Effector memory CD4-positive, alpha-beta T cell (primary cell): Measurements from ENCODE around the gene BAIAP2L2.
"Not testable (repeated sequence)": the region's sequence is repeated elsewhere in the genome, so short reads cannot be mapped to it uniquely, and the experiment has no call there.

Experiments used
- DNase-seq, 3 donors: peaks; one replicate each; pipeline ENCODE4 v3.0.0-alpha.2; 2020
- H3K27ac ChIP-seq: 2 replicates; pipeline ENCODE4 v1.7.0; 2013; ENCODE audit warnings: mild to moderate bottlenecking, low read length, moderate library complexity; ENCODE audit not compliant: insufficient read depth, poor library complexity, severe bottlenecking
- H3K27me3 ChIP-seq: replicated peaks from 2 replicates; pipeline ENCODE4 v1.7.0; 2013; ENCODE audit warnings: mild to moderate bottlenecking, low read length; ENCODE audit not compliant: insufficient read depth, control insufficient read depth, poor library complexity, severe bottlenecking
- H3K36me3 ChIP-seq: 2 replicates; pipeline ENCODE4 v1.7.0; 2013; ENCODE audit warnings: mild to moderate bottlenecking, low read length, moderate library complexity; ENCODE audit not compliant: control insufficient read depth, insufficient read depth
- H3K4me1 ChIP-seq: 2 replicates; pipeline ENCODE4 v1.7.0; 2013; ENCODE audit warnings: low read length, mild to moderate bottlenecking; ENCODE audit not compliant: control insufficient read depth, insufficient read depth, poor library complexity, severe bottlenecking
- H3K4me3 ChIP-seq: 2 replicates; pipeline ENCODE4 v1.7.0; 2013; ENCODE audit warnings: low read length, low read depth, mild to moderate bottlenecking; ENCODE audit not compliant: insufficient read depth, poor library complexity, severe bottlenecking
- H3K9me3 ChIP-seq: 2 replicates; pipeline ENCODE4 v1.7.0; 2013; ENCODE audit warnings: mild to moderate bottlenecking, low read length, moderate library complexity; ENCODE audit not compliant: control insufficient read depth
- total RNA-seq, 3 donors: gene quantifications; one replicate each; lab custom pipeline; 2026; lab: John Stamatoyannopoulos, UW

Gene BAIAP2L2, protein sequence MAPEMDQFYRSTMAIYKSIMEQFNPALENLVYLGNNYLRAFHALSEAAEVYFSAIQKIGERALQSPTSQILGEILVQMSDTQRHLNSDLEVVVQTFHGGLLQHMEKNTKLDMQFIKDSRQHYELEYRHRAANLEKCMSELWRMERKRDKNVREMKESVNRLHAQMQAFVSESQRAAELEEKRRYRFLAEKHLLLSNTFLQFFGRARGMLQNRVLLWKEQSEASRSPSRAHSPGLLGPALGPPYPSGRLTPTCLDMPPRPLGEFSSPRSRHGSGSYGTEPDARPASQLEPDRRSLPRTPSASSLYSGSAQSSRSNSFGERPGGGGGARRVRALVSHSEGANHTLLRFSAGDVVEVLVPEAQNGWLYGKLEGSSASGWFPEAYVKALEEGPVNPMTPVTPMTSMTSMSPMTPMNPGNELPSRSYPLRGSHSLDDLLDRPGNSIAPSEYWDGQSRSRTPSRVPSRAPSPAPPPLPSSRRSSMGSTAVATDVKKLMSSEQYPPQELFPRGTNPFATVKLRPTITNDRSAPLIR
- 0.96 to 1.9 (median 1.0) reads per million in 3 donors for total RNA-seq

DNA sequence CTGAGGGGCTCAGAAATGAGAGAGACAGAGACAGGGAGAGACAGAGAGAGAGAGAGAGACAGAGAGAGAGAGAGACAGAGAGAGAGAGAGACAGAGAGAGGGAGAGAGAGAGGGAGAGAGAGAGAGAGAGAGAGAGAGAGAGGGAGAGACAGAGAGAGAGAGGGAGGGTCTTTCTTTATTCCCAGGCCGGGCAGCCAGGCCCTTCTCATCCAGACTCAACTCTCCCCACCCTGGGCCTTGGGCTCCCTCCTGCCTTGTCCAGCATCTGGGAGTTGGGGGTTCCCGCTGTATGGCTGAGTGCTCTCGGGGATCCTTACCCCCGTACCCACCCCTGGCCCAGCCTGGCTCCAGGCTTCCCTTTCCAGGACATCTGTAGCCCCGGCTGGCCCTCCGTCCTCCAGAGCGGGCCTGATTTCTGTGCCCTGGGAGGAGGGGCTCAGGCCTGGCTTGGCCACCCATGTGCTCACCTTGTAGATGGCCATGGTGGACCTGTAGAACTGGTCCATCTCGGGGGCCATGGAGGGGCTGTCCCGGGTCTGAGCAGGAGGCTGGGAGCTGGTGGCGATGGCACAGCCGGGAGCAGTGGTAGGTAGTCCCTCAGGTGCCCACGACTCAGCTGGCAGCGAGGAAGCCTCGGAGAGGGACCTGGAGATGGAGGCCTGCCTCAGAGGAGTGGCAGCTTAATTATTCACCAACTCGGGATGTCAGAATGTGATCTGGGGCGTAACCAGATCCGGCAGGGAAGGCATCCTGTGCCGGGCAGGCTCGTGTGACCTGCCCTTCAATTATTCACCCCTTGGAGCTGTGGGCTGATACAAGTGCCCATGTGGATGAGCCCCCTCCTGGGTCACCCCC lies at the start of gene BAIAP2L2:
BAIAP2L2 (minus strand) TSS at position 677 of the 855 bp plus-strand sequence; CDS start at position 518, 159 bp downstream.
- no peak for DNase-seq
- H3K36me3 ChIP-seq: peaks cover 7% of the 10 kb centered on the region
- no peak within 1 kb of the TSS for H3K4me3 ChIP-seq
- H3K27me3 ChIP-seq: no peaks in the 10 kb centered on the region
- H3K27ac ChIP-seq: no peak within 1 kb of the TSS
- peaks cover 4% of the 10 kb centered on the region for H3K4me1 ChIP-seq
- no peaks in the 10 kb centered on the region for H3K9me3 ChIP-seq

DNA sequence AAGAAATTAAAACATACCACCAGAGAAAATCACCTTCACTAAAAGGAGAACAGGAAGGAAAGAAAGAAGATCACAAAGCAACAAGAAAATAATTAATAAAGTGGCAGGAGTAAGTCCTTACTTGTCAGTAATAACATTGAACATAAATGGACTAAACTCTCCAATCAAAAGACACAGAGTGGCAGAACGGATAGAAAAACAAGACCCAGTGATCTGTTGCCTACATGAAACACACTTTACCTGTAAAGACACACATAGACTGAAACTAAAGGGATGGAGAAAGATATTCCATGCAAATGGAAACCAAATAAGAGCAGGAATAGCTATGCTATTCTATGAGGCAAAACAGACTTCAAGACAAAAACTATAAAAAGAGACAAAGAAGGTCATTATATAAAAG lies 45.2 kb upstream of the BAIAP2L2 start:
- Histone ChIP-seq H3K27ac (no peak overlapping the region), H3K4me1 (no peaks in the 10 kb centered on the region), H3K27me3 (no peaks in the 10 kb centered on the region), H3K36me3 (peaks cover 11% of the 10 kb centered on the region), H3K4me3 (no peak overlapping the region), H3K9me3 (no peaks in the 10 kb centered on the region)
- no peak for DNase-seq

DNA sequence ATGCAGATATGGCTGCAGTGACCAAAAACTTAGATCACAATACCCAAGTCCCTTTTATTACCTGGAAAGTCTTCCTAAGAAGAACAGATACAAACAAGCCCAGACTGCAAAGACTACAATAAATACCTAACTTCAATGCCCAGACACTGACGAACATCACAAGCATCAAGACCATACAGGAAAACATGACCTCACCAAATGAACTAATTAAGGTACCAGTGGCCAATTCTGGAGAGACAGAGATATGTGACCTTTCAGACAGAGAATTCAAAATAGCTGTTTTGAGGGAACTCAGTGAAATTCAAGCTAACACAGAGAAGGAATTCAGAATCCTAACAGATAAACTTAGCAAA lies 44.1 kb upstream of the BAIAP2L2 start:
- H3K4me3 ChIP-seq, H3K27me3 ChIP-seq, H3K4me1 ChIP-seq, H3K9me3 ChIP-seq, DNase-seq, H3K36me3 ChIP-seq, H3K27ac ChIP-seq: not testable (repeated sequence)

GRCh38 chr22:38153821-38154562 lies 43.5 kb upstream of the BAIAP2L2 start:
- no peak for DNase-seq
- Histone ChIP-seq H3K27me3 (no peaks in the 10 kb centered on the region), H3K4me1 (no peaks in the 10 kb centered on the region), H3K4me3 (no peak overlapping the region), H3K36me3 (peaks cover 7% of the 10 kb centered on the region), H3K27ac (no peak overlapping the region), H3K9me3 (no peaks in the 10 kb centered on the region)

GRCh38 chr22:38151126-38151500 lies 40.6 kb upstream of the BAIAP2L2 start:
- Histone ChIP-seq H3K4me1 (peaks cover 8% of the 10 kb centered on the region), H3K27me3 (no peaks in the 10 kb centered on the region)
- DNase-seq: no peak

GRCh38 chr22:38148245-38148644 lies 37.8 kb upstream of the BAIAP2L2 start:
- no peak overlapping the region for H3K4me3 ChIP-seq
- DNase-seq: no peak
- no peaks in the 10 kb centered on the region for H3K27me3 ChIP-seq
- no peak overlapping the region for H3K27ac ChIP-seq
- peaks cover 12% of the 10 kb centered on the region for H3K36me3 ChIP-seq
- no peaks in the 10 kb centered on the region for H3K9me3 ChIP-seq
- H3K4me1 ChIP-seq: peaks cover 8% of the 10 kb centered on the region

More at GRCh38 chr22:38151126-38151500, 40.6 kb upstream of the BAIAP2L2 start:
- Histone ChIP-seq H3K9me3 (no peaks in the 10 kb centered on the region), H3K36me3 (peaks cover 7% of the 10 kb centered on the region), H3K27ac (no peak overlapping the region), H3K4me3 (no peak overlapping the region)

- not testable (repeated sequence) for H3K27ac ChIP-seq
These were observed 35.7 kb upstream of the BAIAP2L2 start for GRCh38 chr22:38146166-38146565.

DNA sequence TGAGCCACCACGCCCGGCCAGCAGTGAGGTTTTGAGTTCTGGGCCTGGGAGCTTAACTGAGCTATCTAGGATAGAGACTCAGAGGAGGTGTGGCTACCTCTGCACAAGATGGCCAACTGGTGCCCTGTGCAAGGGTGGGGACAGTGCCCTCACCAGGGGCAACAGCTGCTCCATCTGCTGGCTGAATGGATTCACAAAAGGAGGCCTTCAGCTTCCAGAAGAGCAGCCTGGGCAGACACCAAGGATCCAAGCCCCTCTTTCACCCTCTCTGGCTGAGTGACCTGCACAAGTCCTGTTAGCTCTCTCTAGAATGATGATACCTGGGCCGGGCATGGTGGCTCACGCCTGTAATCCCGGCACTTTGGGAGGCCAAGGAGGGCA lies 33.5 kb upstream of the BAIAP2L2 start:
- no peaks in the 10 kb centered on the region for H3K9me3 ChIP-seq
- H3K4me1 ChIP-seq: peaks cover 8% of the 10 kb centered on the region
- no peak for DNase-seq
- no peaks in the 10 kb centered on the region for H3K27me3 ChIP-seq
- H3K36me3 ChIP-seq: peaks cover 5% of the 10 kb centered on the region
- H3K4me3 ChIP-seq: no peak overlapping the region
- H3K27ac ChIP-seq: no peak overlapping the region

More at GRCh38 chr22:38146166-38146565, 35.7 kb upstream of the BAIAP2L2 start:
- DNase-seq, H3K9me3 ChIP-seq, H3K36me3 ChIP-seq, H3K27me3 ChIP-seq, H3K4me3 ChIP-seq, H3K4me1 ChIP-seq: not testable (repeated sequence)

DNA sequence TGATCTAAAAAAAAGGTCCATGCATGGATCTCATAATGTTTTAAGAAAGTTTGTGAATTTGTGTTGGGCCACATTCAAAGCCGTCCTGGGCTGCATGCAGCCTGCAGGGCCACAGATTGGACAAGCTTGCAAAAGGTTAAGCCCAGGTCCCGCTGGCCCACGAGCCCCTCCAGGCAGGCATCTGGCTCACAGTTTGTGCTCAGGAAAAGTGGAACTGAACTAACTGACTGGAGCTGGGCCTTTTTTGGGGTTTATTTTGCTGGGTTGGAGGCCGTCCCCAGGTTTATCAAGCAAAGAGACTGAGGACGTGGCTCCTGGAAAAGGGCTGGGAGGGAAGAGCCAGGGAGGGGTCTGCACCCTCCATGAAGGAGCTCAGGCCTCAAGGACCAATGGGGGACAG lies 32.1 kb upstream of the BAIAP2L2 start:
- DNase-seq: no peak
- H3K36me3 ChIP-seq: peaks cover 12% of the 10 kb centered on the region
- no peak overlapping the region for H3K27ac ChIP-seq
- no peak overlapping the region for H3K4me3 ChIP-seq
- peaks cover 3% of the 10 kb centered on the region for H3K4me1 ChIP-seq
- no peaks in the 10 kb centered on the region for H3K9me3 ChIP-seq
- no peaks in the 10 kb centered on the region for H3K27me3 ChIP-seq
